ENCODE data around the gene TRIM66. TPM values are rescaled to one million over a fixed set of nuclear protein-coding genes. Genes with fewer than 3 reads are reported as not detected.

The TRIM66 gene
- total RNA-seq, 4 donors from 2014 or later = 7.7 to 48.5 (median 9.4) TPM

GRCh38 chr11:8634498-8634897 is 48.0 kb downstream of the TRIM66 start:
- 98 to 100% methylated on average over 5 to 6 of the region's 6 CpGs for WGBS, 2 donors
- Histone ChIP-seq H3K27ac (no peak overlapping the region), H3K4me3 (replicated peaks in 1 of 3) (no peak overlapping the region), H3K9me3 (no peaks in the 10 kb centered on the region), H3K27me3 (no peaks in the 10 kb centered on the region), H3K4me1 (no peaks in the 10 kb centered on the region), H3K36me3 (peaks cover 5 to 6% of the 10 kb centered on the region in 2 donors)
- DNase-seq = no peak
- intact Hi-C loops (cut with DNase I) = no loop called here
- TF ChIP-seq POLR2A (IDR thresholded peaks at IDR 0.05) (no peak), CTCF (IDR thresholded peaks at IDR 0.05) (no peak)

DNA sequence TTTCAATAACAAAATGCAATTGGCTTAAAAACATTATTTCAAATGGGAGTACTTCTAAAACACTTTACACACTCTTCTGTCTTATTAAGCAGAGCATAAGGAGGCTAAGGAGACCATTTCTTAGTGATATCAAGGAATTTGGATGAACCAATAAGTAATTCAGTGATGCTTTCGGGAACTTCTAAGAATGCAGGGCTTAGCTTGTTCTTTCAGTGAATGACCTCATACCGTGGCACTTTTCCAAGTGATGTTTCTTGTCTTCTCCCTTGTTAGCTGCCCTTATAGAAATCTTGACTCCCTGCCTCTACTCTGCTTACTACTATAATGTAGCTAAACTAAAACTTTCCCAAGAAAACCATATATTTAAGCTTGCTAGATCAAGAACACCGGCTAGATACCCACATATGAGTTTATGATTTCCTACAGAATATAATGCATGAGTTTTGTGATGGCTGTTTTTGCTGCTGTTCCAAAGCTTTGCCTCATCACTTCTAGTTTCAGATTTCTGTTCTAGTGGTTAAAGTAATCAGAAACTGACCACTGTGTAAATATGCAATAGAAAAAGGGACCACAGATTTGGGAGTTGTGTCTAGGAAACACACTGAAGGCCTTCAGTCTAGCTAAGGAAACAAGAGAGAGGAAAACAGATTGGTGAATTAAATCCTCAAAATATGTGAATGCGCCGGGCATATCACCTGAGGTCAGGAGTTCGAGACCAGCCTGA is 50.9 kb downstream of the TRIM66 start:
- Histone ChIP-seq H3K27ac (no peak overlapping the region), H3K4me1 (no peaks in the 10 kb centered on the region), H3K27me3 (no peaks in the 10 kb centered on the region), H3K9me3 (no peaks in the 10 kb centered on the region), H3K36me3 (peaks cover 5 to 6% of the 10 kb centered on the region in 2 donors), H3K4me3 (replicated peaks in 1 of 3) (no peak overlapping the region)
- 90 to 93% methylated on average over 6 of the region's 6 CpGs for WGBS, 2 donors
- TF ChIP-seq CTCF (IDR thresholded peaks at IDR 0.05) (no peak), POLR2A (IDR thresholded peaks at IDR 0.05) (no peak)
- intact Hi-C loops (cut with DNase I) = no loop called here
- no peak for DNase-seq

DNA sequence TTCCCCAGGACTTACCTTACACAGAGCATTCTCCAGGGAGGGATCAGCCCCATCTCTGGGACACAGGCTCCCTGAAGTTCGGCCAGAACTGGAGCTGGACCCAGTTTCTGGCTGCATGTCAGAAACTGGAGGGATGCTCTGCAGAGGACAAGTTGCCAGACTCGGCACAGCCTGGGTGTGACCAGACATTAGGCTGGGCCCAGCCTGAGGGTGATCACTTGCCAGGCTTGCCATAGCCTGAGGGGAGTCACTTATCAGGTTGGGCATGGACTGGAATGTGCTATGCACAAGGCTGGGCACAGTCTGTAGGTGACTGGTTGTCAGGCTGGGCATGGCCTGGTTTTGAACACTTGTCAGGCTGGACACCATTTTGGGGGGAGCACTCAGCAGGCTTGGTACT is 57.8 kb downstream of the TRIM66 start:
- H3K27ac ChIP-seq = no peak overlapping the region
- intact Hi-C loops (cut with DNase I) = no loop called here
- 100% methylated on average over 2 of the region's 2 CpGs; no CpG with 5 or more reads in 1 of the 2 donors for WGBS, 2 donors
- no peak overlapping the region for H3K4me3 ChIP-seq (replicated peaks in 1 of 3)
- no peaks in the 10 kb centered on the region for H3K9me3 ChIP-seq
- DNase-seq = no peak
- no peak for TF ChIP-seq POLR2A (IDR thresholded peaks at IDR 0.05)
- no peak for TF ChIP-seq CTCF (IDR thresholded peaks at IDR 0.05)
- peaks cover 24 to 28% of the 10 kb centered on the region in 2 donors for H3K36me3 ChIP-seq
- no peaks in the 10 kb centered on the region for H3K4me1 ChIP-seq
- H3K27me3 ChIP-seq = no peaks in the 10 kb centered on the region

DNA sequence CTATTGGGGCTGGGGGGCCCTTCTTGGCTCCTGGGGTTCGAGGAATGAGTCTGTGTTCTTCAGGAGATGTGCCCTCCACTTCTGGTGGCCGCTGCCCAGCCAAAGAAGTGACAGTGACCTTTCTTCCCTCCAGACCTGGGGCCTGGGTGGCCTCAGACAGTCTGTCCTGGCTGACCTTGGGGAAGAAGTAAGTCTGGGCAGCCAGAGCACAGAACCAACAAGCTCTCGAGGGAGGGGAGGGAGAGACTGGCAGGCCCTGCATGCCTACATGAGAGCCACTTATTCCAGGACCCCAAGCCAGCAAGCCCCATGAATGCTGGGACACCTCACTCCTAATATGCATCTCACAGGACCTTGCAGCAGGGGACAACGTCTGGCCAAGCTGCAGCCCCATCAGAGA is 61.3 kb downstream of the TRIM66 start:
- 74 to 83% methylated on average over 2 to 4 of the region's 4 CpGs for WGBS, 2 donors
- DNase-seq = no peak
- TF ChIP-seq POLR2A (IDR thresholded peaks at IDR 0.05) (no peak), CTCF (IDR thresholded peaks at IDR 0.05) (no peak)
- H3K27me3 ChIP-seq = no peaks in the 10 kb centered on the region
- no peak overlapping the region for H3K27ac ChIP-seq
- H3K36me3 ChIP-seq = peaks cover 24 to 28% of the 10 kb centered on the region in 2 donors
- no peak overlapping the region for H3K4me3 ChIP-seq (replicated peaks in 1 of 3)
- H3K9me3 ChIP-seq = no peaks in the 10 kb centered on the region
- intact Hi-C loops (cut with DNase I) = no loop called here
- no peaks in the 10 kb centered on the region for H3K4me1 ChIP-seq

DNA sequence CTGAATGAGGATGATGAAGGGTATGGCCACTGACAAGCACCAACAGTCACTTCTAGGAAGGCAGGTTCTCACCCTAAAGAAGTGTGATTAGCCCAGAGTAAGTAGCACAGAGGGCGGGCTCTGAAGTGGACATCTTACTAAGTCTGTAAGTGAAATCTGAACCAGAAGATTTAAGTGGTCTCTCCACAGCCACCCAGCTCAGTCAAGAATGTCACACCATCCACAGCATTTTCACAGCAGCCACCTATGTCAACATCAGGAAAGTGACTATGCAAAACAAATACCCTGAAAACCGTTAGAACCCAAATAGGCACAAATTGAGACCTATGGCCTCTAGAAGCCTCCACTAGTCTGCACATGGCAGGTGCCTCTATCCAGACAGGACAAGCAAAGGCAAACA is 65.4 kb downstream of the TRIM66 start:
- no peak for DNase-seq
- no peak for TF ChIP-seq POLR2A (IDR thresholded peaks at IDR 0.05)
- no peak for TF ChIP-seq CTCF (IDR thresholded peaks at IDR 0.05)
- 74 to 75% methylated on average over 2 of the region's 2 CpGs for WGBS, 2 donors
- peaks cover 9 to 11% of the 10 kb centered on the region in 2 donors for H3K36me3 ChIP-seq
- no peaks in the 10 kb centered on the region for H3K27me3 ChIP-seq
- intact Hi-C loops (cut with DNase I) = no loop called here
- H3K4me1 ChIP-seq = no peaks in the 10 kb centered on the region
- no peak overlapping the region for H3K4me3 ChIP-seq (replicated peaks in 1 of 3)
- no peak overlapping the region for H3K27ac ChIP-seq
- H3K9me3 ChIP-seq = no peaks in the 10 kb centered on the region

Measured in thyroid gland (tissue), 4 donors.